Fibroblast of mammary gland (primary cell): Measurements from ENCODE around the gene NFYA.

Experiments used
- DNase-seq: peaks from one replicate; pipeline ENCODE4 v3.0.0-alpha.2; 2010; ENCODE audit warnings: low read depth
- H3K4me3 ChIP-seq: 2 replicates; pipeline ENCODE4 v1.5.1; 2011; ENCODE audit warnings: low read depth, mild to moderate bottlenecking, low read length, moderate library complexity; ENCODE audit not compliant: control insufficient read depth
- CTCF ChIP-seq: conservative IDR thresholded peaks from 2 replicates; pipeline ENCODE4 v1.5.1; 2011; ENCODE audit warnings: low read depth, low read length, inconsistent platforms; ENCODE audit not compliant: control insufficient read depth, insufficient read depth

Gene NFYA

DNA sequence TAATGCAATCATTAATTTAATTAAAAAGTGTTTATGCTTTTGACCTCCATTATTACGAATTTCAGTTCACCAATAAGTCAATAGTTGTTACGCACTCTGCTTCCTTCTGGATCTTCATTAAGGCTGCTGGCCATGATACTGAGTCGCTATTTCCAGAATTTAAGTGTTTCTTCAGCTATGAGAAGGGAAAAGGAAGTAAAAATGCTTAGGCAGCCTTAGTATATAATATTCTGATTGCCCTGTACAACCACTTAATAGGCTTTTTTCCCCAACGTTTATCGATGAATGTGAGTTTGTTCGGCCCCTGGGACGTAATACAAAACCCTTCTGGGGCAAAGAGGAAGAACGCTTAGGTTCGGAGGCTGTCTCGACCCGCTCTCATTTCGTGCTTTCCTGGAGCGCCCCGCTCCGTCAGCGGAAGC, 1.3 kb upstream of the NFYA start:
- peak overlapping the region; percentile 87 for H3K4me3 ChIP-seq
- no peak for DNase-seq
- no peak for TF ChIP-seq CTCF

DNA sequence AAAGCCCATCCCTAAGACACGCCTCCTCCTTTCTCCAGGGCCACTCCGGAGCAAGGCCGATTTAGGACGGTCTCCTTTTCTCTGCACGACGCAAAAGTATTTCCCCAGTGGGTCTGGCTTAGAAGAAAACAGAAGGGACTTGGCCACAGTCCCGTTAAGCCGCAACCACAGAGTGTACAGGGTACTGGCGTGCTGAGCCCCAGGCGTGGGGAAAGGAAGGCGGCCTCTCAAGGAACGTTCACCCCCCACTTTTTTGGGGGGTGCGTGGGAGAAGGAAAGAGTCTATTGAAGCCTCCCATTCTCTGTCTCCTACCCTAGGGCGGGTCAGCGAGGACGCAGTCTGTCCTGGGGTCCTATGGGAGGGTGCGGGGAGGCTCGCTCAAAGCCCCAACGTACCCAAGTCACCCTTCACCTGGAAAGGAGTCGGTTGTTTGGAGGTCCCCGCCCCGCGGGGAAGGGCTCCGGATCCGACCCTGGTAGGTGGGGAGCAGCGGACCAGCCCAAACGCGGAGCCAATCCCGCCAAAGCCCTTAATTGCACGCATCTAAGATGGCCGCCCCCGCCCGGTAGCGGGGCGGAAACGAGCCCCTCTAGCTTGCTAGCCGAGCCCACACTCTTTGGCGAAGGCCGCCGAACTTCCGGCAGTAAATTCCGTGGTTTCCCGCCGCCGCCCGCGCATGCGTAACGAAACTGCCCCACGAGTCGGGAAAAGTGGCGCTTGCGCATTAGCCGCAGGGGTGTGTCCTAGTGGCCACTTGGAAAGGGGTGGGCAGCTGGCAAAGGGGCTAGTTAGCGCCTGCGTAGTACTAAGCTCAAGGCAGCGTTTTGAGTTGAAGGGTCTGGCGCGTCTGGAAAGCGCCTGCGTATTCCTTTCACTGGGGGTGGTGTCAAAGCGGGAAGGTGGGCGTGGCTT, 595 bp upstream of the NFYA start, which contains the start of gene OARD1:
Gene OARD1, minus strand, starts transcription at position 434 of the 913 bp plus-strand sequence. CDS start 722 bp downstream, outside the sequence.
- H3K4me3 ChIP-seq = peak within 1 kb of the TSS; percentile 87
- no peak for TF ChIP-seq CTCF
- DNase-seq = peak; percentile 84

- TF ChIP-seq CTCF = no peak
- DNase-seq = no peak
- peak overlapping the region; percentile 87 for H3K4me3 ChIP-seq
Observed at GRCh38 chr6:41073203-41073967, 611 bp downstream of the NFYA start.

- DNase-seq = peak; percentile 76
- no peak for TF ChIP-seq CTCF
- H3K4me3 ChIP-seq = peak overlapping the region; percentile 87
Observed at GRCh38 chr6:41073968-41074691, 1.4 kb downstream of the NFYA start.

DNA sequence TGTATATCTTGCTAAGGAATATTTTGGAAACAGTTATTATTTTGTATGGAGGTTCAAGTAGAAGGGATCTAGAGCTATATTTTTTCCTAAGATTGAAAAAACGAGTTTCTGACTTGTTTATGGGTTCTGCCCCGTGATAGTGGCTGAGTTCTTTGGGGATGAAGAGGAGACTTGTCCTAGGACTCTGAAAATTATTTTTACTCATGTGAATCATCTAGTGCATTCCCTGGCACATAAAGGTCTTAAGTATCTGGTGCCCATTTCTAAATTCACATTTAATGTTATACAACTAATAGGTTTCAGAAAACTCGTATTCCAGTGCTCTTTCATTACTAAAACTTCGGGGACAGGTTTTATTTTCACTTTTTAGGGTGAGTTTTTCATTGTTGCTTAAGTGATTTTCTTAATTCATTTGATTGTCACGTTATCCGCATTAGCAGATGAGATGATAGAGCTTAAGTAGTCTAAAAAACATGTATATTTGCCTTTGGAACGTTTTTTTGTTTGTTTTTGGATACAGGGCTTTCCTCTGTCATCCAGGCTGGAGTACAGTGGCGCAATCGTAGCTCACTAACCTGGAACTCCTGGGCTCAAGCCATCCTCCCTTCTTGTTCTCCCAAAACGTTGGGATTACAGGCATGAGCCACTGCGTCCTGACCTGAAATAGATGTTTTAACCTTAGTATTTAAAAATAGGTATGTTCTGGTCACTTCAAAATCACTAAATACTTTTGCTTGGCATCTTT, 2.1 kb downstream of the NFYA start:
- peak overlapping the region; percentile 87 for H3K4me3 ChIP-seq
- no peak for TF ChIP-seq CTCF
- DNase-seq = peak; percentile 38
